SK-N-MC (cell line): ENCODE data around the gene TOP3B.

Experiments used
- DNase-seq: peaks from one replicate; pipeline ENCODE4 v3.0.0-alpha.2; 2011; ENCODE audit warnings: low read depth, low spot score
- H3K27ac ChIP-seq: fragments of 200-600 bp; sonication (generic); 2 replicates; pipeline ENCODE4 v1.5.1; 2016; ENCODE audit warnings: mixed run types
- H3K36me3 ChIP-seq: fragments of 200-600 bp; sonication (generic); 2 replicates; pipeline ENCODE4 v1.6.1; 2017; ENCODE audit warnings: antibody characterized with exemption, low read length, mixed read lengths; ENCODE audit not compliant: insufficient read depth
- H3K4me3 ChIP-seq: fragments of 200-600 bp; sonication (generic); 2 replicates; pipeline ENCODE4 v1.5.1; 2016
- H3K9ac ChIP-seq: fragments of 200-600 bp; sonication (generic); 2 replicates; pipeline ENCODE4 v1.8.0; 2017; ENCODE audit warnings: mixed run types, mixed read lengths; ENCODE audit not compliant: insufficient read length
- H3K9me3 ChIP-seq: fragments of 200-600 bp; sonication (generic); 2 replicates; pipeline ENCODE4 v1.6.1; 2017; ENCODE audit warnings: low read depth, mild to moderate bottlenecking, antibody characterized with exemption, low read length, moderate library complexity, mixed read lengths
- EZH2 ChIP-seq: fragments of 200-600 bp; sonication (generic); IDR thresholded peaks from one replicate; pipeline ENCODE4 v1.6.1; 2017; ENCODE audit warnings: antibody characterized with exemption
- FOXP2 ChIP-seq: optimal IDR thresholded peaks from 2 replicates; pipeline ENCODE3; 2011; ENCODE audit warnings: mild to moderate bottlenecking, moderate library complexity; ENCODE audit not compliant: insufficient read depth; ENCODE audit errors: extremely low read length, control extremely low read depth
- POLR2AphosphoS5 ChIP-seq: IDR thresholded peaks from 2 replicates; pipeline ENCODE4 v1.6.1; 2012; ENCODE audit warnings: mild to moderate bottlenecking, low read depth, low read length, borderline replicate concordance

The TOP3B gene

DNA sequence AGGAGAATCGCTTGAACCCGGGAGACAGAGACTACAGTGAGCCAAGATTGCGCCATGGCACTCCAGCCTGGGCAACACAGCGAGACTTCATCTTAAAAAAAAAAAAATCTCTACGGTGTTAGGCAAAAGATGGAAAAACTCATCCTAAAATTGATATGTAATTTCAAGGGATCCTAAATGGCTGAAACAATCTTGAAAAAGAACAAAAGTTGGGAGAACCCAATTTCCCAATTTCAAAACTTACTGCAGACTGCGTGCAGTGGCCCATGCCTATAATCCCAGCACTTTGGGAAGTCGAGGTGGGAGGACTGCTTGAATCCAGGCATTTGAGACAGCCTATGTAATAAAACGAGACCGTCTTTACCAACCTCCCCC lies 31.7 kb upstream of the TOP3B start:
- DNase-seq, result no peak
- Histone ChIP-seq H3K36me3 (no peaks in the 10 kb centered on the region), H3K27ac (no peak overlapping the region), H3K9me3 (no peaks in the 10 kb centered on the region), H3K9ac (no peak overlapping the region), H3K4me3 (no peak overlapping the region)
- TF ChIP-seq FOXP2 (no peak), POLR2AphosphoS5 (no peak), EZH2 (no peak)

DNA sequence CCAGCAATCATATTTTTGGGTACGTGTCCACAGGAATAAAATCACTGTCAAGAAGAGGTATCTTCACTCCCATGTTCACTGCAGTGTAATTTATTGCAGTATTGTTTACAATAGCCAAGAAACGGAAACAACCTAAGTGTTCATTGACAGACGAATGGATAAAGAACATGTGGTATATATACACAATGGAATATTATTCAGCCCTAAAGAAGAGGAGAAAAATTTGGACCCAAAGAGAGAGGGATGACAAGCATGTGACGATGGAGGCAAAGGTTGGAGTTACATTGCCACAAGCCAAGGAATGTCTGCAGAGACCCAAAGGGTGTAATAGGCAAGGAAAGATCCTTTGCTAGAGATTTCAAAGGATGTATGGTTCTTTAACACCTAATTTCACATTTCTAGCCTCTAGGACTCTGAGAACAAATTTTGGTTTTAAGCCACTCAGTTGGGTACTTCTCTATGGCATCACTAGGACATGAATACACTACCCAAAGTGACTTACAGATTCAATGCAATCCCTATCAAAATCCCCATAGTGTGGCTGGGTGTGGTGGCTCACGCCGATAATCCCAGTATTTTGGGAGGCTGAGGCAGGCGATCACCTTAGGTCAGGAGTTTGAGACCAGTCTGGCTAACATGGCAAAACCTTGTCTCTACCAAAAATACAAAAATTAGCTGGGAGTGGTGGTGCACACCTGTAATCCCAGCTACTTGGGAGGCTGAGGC lies 31.1 kb upstream of the TOP3B start:
- H3K9me3 ChIP-seq, result no peaks in the 10 kb centered on the region
- no peak for TF ChIP-seq FOXP2
- no peak for TF ChIP-seq EZH2
- no peak for TF ChIP-seq POLR2AphosphoS5
- H3K4me3 ChIP-seq, result no peak overlapping the region
- no peak overlapping the region for H3K9ac ChIP-seq
- H3K27ac ChIP-seq, result no peak overlapping the region
- no peak for DNase-seq
- no peaks in the 10 kb centered on the region for H3K36me3 ChIP-seq

DNA sequence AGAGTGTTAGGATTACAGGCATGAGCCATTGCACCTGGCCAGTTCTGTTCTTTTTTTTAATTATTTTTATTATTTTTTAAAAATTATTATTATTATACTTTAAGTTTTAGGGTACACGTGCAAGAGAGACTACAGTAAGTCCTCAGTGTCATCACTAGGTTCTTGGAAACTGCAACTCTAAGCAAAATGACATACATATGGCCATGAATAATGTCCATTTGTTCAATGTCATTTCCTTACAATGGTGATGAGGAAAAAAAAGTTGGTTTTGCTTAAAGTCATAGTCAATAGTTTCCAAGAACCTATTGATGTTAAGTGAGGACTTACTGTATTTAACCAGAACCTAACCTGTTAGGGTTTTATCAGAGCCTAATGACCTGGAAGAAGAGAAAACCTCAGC lies 29.4 kb upstream of the TOP3B start:
- no peak for DNase-seq
- TF ChIP-seq FOXP2 (no peak), POLR2AphosphoS5 (no peak), EZH2 (no peak)
- H3K4me3 ChIP-seq, result no peak overlapping the region
- no peak overlapping the region for H3K9ac ChIP-seq
- H3K9me3 ChIP-seq, result no peaks in the 10 kb centered on the region
- H3K27ac ChIP-seq, result no peak overlapping the region
- H3K36me3 ChIP-seq, result no peaks in the 10 kb centered on the region

DNA sequence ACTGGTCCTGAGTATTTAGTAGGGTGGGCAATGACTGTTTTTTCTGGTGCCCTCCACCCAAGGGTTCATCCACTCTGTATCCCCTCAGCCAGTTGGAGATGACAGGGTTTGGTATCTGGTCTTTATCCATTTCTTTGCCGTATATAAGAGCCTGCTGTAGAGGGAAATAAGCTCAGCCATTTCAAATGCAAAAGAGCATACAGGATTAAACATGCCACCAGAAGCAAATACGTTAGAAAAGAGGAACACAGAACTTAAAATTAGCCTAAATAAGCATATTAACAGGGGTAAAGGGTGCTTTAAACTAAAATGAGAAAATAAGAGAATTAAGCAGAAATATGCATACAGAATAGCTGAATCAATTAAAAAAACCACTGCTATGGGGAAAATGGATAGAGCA lies 27.8 kb upstream of the TOP3B start:
- Histone ChIP-seq H3K9ac (no peak overlapping the region), H3K36me3 (no peaks in the 10 kb centered on the region), H3K4me3 (no peak overlapping the region), H3K9me3 (no peaks in the 10 kb centered on the region), H3K27ac (no peak overlapping the region)
- no peak for TF ChIP-seq EZH2
- no peak for TF ChIP-seq FOXP2
- no peak for TF ChIP-seq POLR2AphosphoS5
- DNase-seq, result no peak

DNA sequence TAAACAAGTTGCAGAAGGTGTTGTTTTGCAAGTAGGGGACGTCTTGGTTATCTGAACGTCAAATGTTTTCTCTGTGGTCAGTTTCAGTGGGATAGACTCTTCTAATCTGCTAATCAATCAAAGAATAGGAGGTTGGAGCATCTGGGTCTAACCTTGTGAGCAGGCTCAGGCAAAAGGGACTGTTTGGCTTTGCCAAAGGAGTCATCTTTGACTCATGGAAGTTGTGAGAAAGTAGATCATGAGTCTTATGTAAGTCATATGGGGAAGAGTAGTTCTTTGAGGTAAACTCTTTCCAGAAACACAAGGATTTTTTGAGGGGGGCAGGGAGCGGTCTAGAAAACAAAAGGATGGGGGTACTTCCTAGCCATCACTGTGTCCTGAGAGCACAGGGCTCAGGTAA lies 27.1 kb upstream of the TOP3B start:
- Histone ChIP-seq H3K36me3 (no peaks in the 10 kb centered on the region), H3K4me3 (no peak overlapping the region), H3K9me3 (no peaks in the 10 kb centered on the region), H3K27ac (no peak overlapping the region), H3K9ac (no peak overlapping the region)
- TF ChIP-seq POLR2AphosphoS5 (no peak), FOXP2 (no peak), EZH2 (no peak)
- no peak for DNase-seq

DNA sequence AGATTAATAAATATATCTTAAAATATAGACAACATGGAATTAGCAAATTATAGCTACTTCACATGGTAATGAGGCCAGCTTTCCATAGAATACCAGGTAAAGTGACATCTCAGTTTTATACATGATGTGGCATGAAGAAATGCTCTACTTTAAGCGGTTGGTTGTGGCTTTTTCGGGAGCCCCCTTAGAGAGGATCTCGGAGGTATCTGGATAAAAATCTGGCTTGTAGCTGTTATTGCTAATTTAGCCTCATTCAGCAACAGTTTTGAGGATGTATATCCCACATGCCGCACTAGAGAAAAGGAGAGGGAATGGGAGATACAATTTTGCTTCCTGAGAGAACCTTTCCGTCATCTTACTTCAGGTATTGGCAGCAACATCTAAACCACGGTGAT lies 24.0 kb upstream of the TOP3B start:
- H3K9ac ChIP-seq, result no peak overlapping the region
- no peak for DNase-seq
- H3K4me3 ChIP-seq, result no peak overlapping the region
- H3K9me3 ChIP-seq, result no peaks in the 10 kb centered on the region
- TF ChIP-seq POLR2AphosphoS5 (no peak), FOXP2 (no peak), EZH2 (no peak)
- no peak overlapping the region for H3K27ac ChIP-seq
- H3K36me3 ChIP-seq, result no peaks in the 10 kb centered on the region

DNA sequence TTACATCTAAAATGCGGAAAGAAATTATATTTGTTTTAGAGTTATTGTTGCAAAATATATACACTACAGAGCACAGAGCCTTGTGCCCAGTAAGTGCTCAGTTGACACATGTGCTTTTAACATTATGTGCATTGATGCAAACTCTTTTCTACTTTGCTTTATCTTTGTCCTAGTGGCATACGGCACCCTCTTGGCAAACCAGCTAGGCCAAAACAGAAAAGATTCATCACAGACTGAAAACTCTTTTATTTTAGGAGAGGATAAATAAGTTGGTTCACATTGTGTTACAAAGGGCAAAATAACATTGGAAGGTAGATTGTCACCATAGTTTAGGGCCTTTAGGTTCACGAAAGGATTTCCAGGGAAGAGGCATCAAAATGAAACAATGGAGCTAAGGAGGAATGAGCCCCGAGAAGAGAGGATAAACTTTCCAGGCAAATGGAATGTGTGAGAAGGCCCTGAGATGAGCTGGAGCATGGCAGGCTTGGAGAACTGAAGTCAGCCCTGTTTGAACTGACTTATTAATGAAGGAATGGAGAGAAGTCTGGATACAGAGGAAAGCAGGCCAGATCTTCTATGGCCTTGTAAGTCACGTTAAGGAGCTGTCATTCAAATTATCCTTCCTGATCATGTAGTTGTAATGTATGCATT lies 23.5 kb upstream of the TOP3B start:
- no peaks in the 10 kb centered on the region for H3K36me3 ChIP-seq
- H3K9ac ChIP-seq, result no peak overlapping the region
- H3K27ac ChIP-seq, result no peak overlapping the region
- H3K9me3 ChIP-seq, result no peaks in the 10 kb centered on the region
- no peak for TF ChIP-seq POLR2AphosphoS5
- no peak for TF ChIP-seq EZH2
- TF ChIP-seq FOXP2, result no peak
- no peak overlapping the region for H3K4me3 ChIP-seq
- no peak for DNase-seq

DNA sequence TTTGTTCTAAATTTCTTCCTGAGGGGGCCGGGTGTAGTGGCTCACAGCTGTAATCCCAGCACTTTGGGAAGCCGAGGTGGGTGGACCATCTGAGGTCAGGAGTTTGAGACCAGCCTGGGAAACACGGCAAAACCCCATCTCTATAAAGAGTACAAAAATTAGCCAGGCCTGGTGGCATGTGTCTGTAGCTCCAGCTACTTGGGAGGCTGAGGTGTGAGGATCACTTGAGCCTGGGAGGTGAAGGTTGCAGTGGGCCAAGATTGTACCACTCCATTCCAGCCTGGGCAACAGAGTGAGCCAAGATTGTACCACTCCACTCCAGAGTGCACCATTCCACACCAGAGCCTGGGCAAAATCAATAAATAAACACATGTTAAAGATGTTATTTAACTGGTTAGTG lies 20.6 kb upstream of the TOP3B start:
- Histone ChIP-seq H3K36me3 (no peaks in the 10 kb centered on the region), H3K4me3 (no peak overlapping the region), H3K9me3 (no peaks in the 10 kb centered on the region), H3K9ac (no peak overlapping the region), H3K27ac (no peak overlapping the region)
- no peak for DNase-seq
- no peak for TF ChIP-seq FOXP2
- TF ChIP-seq POLR2AphosphoS5, result no peak
- TF ChIP-seq EZH2, result no peak
